Transverse colon (tissue), 3 donors: ENCODE data around the gene CLDN20.

Source experiments
- CTCF ChIP-seq, 5 experiments: fragments of 200-600 bp in 3 of 5; fragments of 450-650 bp in 2 of 5; sonication (generic) in 3 of 5; IDR thresholded peaks; 1 replicate in 2 of 5; 2 replicates in 3 of 5; pipeline ENCODE4 v1.5.1; 2016 to 2017; ENCODE audit warnings: antibody characterized with exemption in 5 of 5, inconsistent platforms in 3 of 5, mild to moderate bottlenecking in 2 of 5, moderate library complexity in 1 of 5
- EP300 ChIP-seq: sonication (generic); formaldehyde crosslinking; IDR thresholded peaks from one replicate; pipeline ENCODE4 v1.6.1; 2017; ENCODE audit warnings: antibody characterized with exemption, low read depth
- POLR2A ChIP-seq: fragments of 450-650 bp; IDR thresholded peaks from one replicate; pipeline ENCODE4 v1.6.1; 2016; ENCODE audit warnings: antibody characterized with exemption, mild to moderate bottlenecking, moderate library complexity

GRCh38 chr6:155276638-155277037 lies 12.8 kb downstream of the CLDN20 start:
- TF ChIP-seq CTCF (IDR thresholded peaks at IDR 0.05) (no peak), EP300 (no peak), POLR2A (no peak)
